ENCODE measurements around the gene RAB3GAP2. TPM values are rescaled to one million over a fixed set of nuclear protein-coding genes. Genes with fewer than 3 reads are reported as not detected.

The RAB3GAP2 gene
- total and polyA plus RNA-seq, 10 of the 15 experiments (the other 5 are each of a cell fraction or from before 2014, with no cell fraction given), result 11.9 to 51.1 (median 24.4) TPM

DNA sequence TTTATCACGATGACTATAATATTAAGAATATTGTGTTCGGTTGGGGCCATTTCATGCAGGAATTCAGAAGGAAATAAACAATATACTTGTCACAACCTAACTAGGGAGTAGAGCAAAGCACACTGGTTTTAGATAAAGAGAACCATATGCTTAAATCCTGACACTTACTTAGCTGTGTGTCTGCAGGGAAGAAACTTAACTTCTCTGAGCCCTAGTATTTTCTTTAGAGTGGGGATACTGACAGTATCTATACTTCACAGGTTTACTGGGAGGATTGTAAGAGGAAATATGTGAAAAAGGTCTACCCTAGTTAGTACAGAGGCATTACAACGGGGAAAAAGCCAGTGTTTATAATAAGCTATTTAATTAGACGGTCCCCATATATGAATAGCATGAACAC lies 105.4 kb downstream of the RAB3GAP2 start:
- no peak overlapping the region for H2AFZ ChIP-seq (ENCODE audit: control insufficient read depth, low read depth, low read length)
- DNase-seq (ENCODE audit: low read depth, low spot score), result no peak
- H3K79me2 ChIP-seq (ENCODE audit: control insufficient read depth, insufficient read depth, low read length), result no peaks in the 10 kb centered on the region
- no peak for FAIRE-seq
- WGBS (ENCODE audit: insufficient coverage, insufficient replicate concordance, low lambda C conversion rate, missing lambda C conversion rate), result 94% methylated on average over 4 of the region's 4 CpGs
- no peak overlapping the region for H3K4me3 ChIP-seq
- no peak overlapping the region for H3K27ac ChIP-seq (ENCODE audit: control insufficient read depth, insufficient read depth)
- no peaks in the 10 kb centered on the region for H3K9me3 ChIP-seq (replicated peaks; ENCODE audit: control insufficient read depth, insufficient read depth, low read length)
- no peaks in the 10 kb centered on the region for H3K27me3 ChIP-seq (replicated peaks in 1 of 2; ENCODE audit: control insufficient read depth in 2 of 2, insufficient read depth in 2 of 2, low read length in 1 of 2)
- H3K36me3 ChIP-seq (ENCODE audit: control insufficient read depth in 2 of 2, insufficient read depth in 2 of 2, low read length in 1 of 2), result peaks cover 3 to 19% of the 10 kb centered on the region in 2 experiments; a peak in 3 of 4 replicates
- in situ Hi-C loops (cut with MboI) (no loop called here), intact Hi-C loops (cut with micrococcal nuclease; ENCODE audit: unreplicated experiment) (no loop called here)
- no TSS peak for BruUV-seq (replicated peaks)
- no peak overlapping the region for H3K4me2 ChIP-seq (ENCODE audit: control insufficient read depth, insufficient read depth)
- CTCF ChIA-PET, result interaction anchor here (0.6 kb wide), 1 partner anchor 130 kb away, joined by 3 read pairs; no protein-coding TSS in a partner anchor
- POLR2A ChIA-PET, result no interaction called here
- no peak for TF ChIP-seq JUND (IDR thresholded peaks at IDR 0.05; ENCODE audit: low read depth, low read length)
- TF ChIP-seq IKZF1 (conservative IDR thresholded peaks at IDR 0.05), result no peak
- no peak for TF ChIP-seq SMARCA5 (IDR thresholded peaks at IDR 0.05)
- no peak for TF ChIP-seq RB1 (IDR thresholded peaks at IDR 0.05; ENCODE audit: borderline replicate concordance)
- no peak for TF ChIP-seq CBX3 (IDR thresholded peaks at IDR 0.05; ENCODE audit: borderline replicate concordance, low read depth)
- TF ChIP-seq WRNIP1 (IDR thresholded peaks at IDR 0.05; ENCODE audit: borderline replicate concordance, low read depth, low read length), result no peak
- no peak for TF ChIP-seq TCF7 (IDR thresholded peaks at IDR 0.05; ENCODE audit: borderline replicate concordance)
- TF ChIP-seq, protein P1, sequence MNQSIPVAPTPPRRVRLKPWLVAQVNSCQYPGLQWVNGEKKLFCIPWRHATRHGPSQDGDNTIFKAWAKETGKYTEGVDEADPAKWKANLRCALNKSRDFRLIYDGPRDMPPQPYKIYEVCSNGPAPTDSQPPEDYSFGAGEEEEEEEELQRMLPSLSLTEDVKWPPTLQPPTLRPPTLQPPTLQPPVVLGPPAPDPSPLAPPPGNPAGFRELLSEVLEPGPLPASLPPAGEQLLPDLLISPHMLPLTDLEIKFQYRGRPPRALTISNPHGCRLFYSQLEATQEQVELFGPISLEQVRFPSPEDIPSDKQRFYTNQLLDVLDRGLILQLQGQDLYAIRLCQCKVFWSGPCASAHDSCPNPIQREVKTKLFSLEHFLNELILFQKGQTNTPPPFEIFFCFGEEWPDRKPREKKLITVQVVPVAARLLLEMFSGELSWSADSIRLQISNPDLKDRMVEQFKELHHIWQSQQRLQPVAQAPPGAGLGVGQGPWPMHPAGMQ (IDR thresholded peaks at IDR 0.05; ENCODE audit: borderline replicate concordance), result no peak
- no peak for TF ChIP-seq TBL1XR1 (IDR thresholded peaks at IDR 0.05; ENCODE audit: low read depth, low read length)
- SMC1A ChIA-PET (ENCODE audit: uncharacterized antibody, unreplicated experiment), result no interaction called here
- H3K4me1 ChIP-seq (ENCODE audit: control insufficient read depth, insufficient read depth, low read length), result no peaks in the 10 kb centered on the region
- no peak for ATAC-seq
- RAD21 ChIA-PET (ENCODE audit: unreplicated experiment), result no interaction called here
- no peak overlapping the region for H3K9ac ChIP-seq (ENCODE audit: control insufficient read depth, insufficient read depth, low read length)
- H4K20me1 ChIP-seq (ENCODE audit: control insufficient read depth, insufficient read depth), result no peaks in the 10 kb centered on the region
